Epidermal melanocyte (primary cell): ENCODE measurements around the gene IRF2BP2.
"Not testable (repeated sequence)": the region's sequence is repeated elsewhere in the genome, so short reads cannot be mapped to it uniquely, and the experiment has no call there.

Source experiments
- DNase-seq: peaks from one replicate; pipeline ENCODE4 v3.0.0; 2011; ENCODE audit warnings: low spot score; ENCODE audit not compliant: insufficient read length

IRF2BP2 gene

GRCh38 chr1:234610061-234610665, at the start of gene IRF2BP2:
Gene IRF2BP2, minus strand, starts transcription at chr1:234610178. Its CDS starts 684 bp downstream, at chr1:234609494.
- DNase-seq = no peak

- DNase-seq = no peak
Measured at GRCh38 chr1:234659538-234659937, 49.6 kb upstream of the IRF2BP2 start.

- DNase-seq = no peak
Measured at GRCh38 chr1:234658138-234658537, 48.2 kb upstream of the IRF2BP2 start.

GRCh38 chr1:234656944-234657654, 47.1 kb upstream of the IRF2BP2 start:
- DNase-seq = no peak

- DNase-seq = no peak
Measured at GRCh38 chr1:234656070-234656895, 46.3 kb upstream of the IRF2BP2 start.

DNA sequence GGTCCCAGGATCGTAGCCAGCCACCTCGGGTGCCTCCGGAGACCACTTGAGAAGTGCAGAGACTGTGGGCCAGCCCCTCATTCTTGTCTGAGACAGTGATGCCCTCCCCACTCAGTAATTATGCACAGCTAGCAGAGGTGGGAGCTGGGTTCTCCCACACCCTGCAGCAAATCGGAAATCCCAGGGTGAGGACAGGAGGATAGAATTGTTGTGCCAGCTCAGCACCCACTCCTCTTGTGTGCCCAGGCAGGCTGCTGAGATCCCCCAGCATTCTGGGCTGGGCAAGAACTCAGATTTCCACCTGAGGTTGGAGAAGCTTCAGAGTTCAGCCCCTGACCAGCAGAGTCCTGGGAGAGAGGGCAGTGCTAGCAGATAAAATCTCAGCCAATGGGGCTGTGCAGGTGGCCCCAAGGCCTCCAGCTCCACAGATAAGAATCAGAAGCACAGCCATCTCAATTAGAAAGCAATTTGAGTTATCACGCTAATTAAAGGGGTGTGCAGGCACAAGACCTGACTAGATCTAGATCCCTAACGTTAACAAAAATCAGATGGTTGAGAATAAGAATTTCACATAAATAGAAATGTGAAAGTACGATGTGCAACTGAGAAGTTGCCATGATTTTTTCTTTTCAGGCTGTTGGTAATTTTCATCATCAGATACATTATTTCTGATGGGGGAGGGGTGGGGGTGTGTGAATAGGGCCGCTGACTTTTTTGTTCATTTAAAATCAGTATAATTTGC, 45.5 kb upstream of the IRF2BP2 start:
- DNase-seq = no peak

DNA sequence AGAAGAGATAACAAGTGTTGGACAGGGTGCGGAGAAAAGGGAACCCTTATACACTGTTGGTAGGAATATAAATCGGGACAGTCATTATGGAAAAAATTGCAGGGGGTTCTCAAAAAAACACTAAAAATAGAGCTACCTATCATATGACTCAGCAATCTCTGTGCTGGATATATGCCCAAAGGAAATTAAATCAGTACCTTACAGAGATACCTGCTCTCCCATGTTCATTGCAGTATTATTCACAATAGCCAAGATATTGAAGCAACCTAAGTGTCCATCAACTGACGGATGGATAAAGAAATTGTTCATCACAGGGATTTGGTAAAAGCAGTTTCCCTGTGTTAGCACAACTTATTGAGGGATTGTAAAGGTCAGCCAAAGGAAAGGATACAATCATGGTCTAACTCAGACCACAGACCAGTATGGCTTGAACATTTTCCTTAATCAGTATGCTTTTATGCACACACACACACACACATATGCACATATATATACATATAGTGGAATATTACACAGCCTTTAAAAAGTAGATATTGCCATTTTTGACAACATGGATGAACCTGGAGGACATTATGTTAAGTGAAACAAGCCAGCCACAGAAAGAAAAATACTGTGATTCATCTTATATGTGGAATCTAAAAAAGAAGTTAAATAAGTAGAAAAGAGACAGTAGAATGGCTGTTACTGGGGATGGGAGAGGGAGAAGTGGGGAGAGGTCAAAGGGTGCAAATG, 44.2 kb upstream of the IRF2BP2 start:
- DNase-seq = no peak

DNA sequence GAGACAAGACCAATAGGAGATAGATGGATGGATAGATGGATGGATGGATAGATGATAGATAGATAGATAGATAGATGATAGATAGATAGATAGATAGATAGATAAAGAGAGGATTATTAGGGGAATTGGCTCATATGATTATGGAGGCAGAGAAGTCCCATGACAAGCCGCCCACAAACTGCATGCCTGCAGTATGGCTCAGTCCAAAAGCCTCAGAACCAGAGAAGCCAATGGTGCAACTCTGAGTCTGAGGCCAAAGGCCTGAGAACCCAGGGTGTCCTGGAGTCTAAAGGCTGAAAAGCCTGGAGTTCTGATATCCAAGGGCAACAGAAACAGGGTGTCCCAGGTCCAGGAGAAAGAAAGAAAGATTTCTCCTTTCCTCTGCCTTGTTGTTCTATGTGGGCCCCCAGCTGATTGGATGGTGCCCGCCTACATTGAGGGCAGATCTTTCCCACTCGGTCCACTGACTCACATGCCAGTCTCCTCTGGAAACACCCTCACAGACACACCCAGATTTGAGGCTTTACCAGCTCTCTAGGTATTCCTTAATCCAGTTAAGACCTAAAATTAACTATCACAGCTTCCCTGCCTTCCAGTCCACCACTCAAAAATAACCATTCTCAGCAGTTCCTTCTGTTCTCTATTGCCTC, 39.6 kb upstream of the IRF2BP2 start:
- DNase-seq = no peak

DNA sequence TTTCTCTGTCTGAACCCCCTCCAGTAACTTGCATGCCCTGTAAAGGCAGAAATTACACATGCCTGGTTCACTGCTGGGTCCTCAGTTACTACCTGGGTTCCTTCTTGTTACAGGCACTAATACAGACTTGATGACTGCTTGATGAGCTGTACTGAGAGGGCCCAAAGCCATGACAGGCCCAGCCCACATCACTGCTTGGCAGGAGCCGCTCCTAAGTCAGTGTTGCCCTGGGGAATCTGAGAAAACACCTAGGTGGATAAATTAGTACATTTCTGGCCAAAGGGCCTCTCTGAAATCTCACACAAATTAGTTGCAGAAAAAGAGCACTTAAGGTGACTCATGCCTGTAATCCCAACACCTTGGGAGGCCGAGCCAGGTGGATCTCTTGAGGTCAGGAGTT, 37.8 kb upstream of the IRF2BP2 start:
- DNase-seq = no peak

- no peak for DNase-seq
Measured at GRCh38 chr1:234647245-234647644, 37.3 kb upstream of the IRF2BP2 start.

GRCh38 chr1:234645964-234646363, 36.0 kb upstream of the IRF2BP2 start:
- no peak for DNase-seq

GRCh38 chr1:234645474-234645953, 35.5 kb upstream of the IRF2BP2 start:
- DNase-seq = no peak

- no peak for DNase-seq
Measured at GRCh38 chr1:234644928-234645327, 35.0 kb upstream of the IRF2BP2 start.

- DNase-seq = no peak
Measured at GRCh38 chr1:234643850-234644134, 33.8 kb upstream of the IRF2BP2 start.

DNA sequence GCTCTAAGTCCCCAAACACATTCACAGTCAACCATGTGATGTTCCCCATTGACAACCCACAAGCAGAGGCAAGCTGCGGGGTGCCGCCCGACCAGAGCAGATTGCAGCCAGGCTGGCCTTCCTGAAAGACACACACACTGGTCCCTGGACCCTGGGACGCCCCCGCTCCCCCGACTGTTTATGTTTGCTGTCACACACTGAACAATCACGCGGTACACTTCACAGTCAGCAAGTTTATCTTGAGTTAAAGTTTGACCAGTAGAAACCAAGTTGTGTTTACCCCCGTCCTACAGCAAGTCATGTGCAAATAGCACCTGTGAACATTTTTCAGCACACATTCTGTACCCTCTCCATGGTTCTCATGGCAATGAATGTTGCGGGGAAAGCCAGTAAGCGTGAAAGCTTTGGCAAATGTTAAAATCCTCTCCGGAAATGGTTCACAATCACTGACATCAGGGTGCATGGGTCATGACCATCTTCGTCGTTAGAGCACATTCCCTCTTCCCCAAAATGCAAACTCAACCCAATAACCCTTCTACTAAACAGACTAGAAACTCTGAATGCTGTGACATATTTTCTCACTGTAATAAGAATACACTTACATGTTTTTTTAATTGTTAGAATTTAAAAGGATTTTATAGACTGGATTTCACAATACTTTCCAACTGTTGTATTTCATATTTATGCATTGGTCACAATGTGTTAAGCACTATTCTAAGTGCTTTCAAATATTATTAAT, 33.3 kb upstream of the IRF2BP2 start:
- DNase-seq = no peak

- no peak for DNase-seq
Measured at GRCh38 chr1:234642428-234642827, 32.5 kb upstream of the IRF2BP2 start.

DNA sequence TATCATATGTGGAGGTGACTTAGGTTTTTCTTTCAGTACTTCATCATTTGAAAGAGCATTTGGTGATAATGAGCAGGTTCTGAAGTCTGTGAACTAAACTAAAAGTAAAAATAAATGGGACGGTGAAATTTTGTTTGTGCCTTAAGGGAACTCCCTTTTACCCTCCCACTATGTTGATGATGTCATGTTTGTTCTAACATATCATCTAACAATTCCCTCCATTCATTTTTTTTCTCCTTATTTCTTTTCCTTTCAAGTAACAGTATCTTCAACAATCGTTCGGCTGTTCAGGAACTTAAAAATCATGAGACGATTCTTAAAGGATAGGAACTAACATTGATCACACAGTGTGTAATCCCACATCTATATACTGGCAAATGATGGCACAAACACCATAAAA, 30.0 kb upstream of the IRF2BP2 start:
- no peak for DNase-seq

GRCh38 chr1:234638832-234639799, 29.1 kb upstream of the IRF2BP2 start:
- DNase-seq = no peak

DNA sequence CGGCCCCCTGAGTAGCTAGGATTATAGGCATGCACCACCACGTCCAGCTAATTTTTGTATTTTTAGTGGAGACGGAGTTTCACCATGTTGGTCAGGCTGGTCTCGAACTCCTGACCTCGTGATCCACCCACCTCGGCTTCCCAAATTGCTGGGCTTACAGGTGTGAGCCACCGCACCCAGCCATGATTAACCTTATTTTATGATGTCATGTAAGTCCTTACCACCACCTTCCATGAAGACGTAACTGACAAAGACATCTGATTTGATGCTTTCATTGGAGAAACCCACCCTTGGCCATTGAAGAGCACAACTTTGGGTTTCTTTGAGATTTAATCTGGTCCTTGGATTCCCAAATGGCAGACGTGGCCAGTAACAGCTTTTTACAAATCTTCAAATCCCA, 24.9 kb upstream of the IRF2BP2 start:
- not testable (repeated sequence) for DNase-seq
